Measurements from ENCODE around the gene APOA4. TPM values are rescaled to one million over a fixed set of nuclear protein-coding genes. Genes with fewer than 3 reads are reported as not detected.

APOA4 gene
- total RNA-seq, 2 experiments from 2014 or later = not detected

DNA sequence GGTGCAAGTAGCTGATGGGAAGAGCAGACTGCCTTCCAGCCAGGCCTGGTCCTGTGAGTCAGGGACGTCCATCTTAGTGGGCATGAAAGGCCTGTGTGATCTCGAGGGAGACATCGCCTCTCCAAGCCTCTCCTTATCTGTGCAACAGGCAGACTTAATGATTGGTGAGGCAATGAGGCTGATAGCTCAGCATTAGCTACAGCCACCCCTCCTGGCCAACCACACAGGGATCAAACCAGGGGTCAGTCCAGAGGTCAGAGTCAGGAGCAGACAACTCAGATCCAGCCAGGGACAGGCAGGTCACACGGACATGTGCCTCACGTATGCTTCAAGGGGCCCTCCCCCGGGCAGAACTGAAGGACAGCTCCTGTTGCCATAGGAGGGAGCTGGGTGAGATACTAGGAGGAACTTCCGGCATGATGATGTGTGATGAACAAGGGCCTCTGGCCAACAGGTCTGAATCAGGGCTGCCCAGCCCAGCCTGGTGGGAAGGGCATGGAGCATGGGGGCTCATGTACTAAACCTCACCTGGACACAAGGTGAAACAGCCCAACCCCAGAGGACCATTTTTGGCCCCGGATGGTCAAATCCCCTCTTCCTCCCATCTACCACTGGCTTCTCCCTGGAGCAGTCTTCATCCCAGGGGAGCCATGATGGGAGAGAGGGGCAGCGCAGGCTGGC is 3.8 kb upstream of the APOA4 start:
- intact Hi-C loops (cut with micrococcal nuclease) = no loop called here
- POLR2A ChIA-PET = no interaction called here

DNA sequence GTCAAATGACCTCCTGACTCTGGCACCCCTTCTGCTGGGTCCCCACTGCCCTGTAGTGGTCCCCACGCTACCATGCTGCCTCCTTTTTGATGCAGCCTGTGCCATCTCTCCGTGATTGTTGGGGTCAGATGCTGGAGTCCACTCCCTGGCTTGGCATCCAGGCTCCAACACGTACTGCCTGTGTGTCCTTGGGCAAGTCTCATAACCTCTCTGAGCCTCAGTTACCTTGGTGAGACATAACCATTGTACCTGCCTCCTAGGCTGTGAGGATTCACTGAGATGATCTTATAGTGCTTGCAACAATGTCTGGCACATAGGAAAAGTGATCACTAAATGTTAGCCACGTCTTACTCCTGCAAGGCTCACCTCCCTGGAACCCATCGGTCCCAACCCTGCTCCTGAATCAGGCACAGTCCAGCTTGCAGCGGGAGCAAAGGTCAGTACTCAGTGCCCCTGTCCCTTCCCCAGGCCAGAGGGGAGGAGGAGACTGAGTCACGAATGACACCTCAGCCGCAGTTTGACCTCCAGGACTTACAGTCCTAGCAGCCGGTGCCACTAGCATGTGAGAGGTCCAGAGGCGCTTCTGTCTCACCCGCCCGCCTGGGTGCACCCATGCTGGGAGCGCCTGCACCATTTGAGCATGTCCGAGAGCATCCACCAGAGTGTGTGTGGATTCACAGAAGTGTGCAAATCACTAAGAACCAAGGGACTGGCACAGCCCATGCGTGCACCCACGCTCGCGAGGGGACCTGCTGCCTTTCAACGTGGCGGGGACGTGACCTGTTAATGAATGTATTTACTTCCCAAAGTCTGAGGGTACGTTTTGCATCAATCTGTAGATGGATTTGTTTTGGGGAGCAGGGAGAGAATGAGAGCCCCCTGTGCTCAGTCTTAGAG is 3.0 kb upstream of the APOA4 start:
- POLR2A ChIA-PET = no interaction called here
- CTCF ChIA-PET = interaction anchor here (0.6 to 1.2 kb wide), 4 partner anchors 9 to 93 kb away, joined by 3 to 4 read pairs (median 4); no protein-coding TSS in a partner anchor
- H3K27ac Mint-ChIP-seq = no peak overlapping the region

More for the DNA sequence above, 3.8 kb upstream of the APOA4 start:
- no peaks in the 10 kb centered on the region for H3K27me3 Mint-ChIP-seq
- H3K4me3 Mint-ChIP-seq = no peak overlapping the region
- H3K36me3 Mint-ChIP-seq (ENCODE audit: low read depth) = no peaks in the 10 kb centered on the region
- CTCF ChIA-PET = interaction anchor here (1.0 to 1.2 kb wide), 2 partner anchors 9 to 94 kb away, joined by 3 to 4 read pairs; no protein-coding TSS in a partner anchor
- H3K4me1 Mint-ChIP-seq (ENCODE audit: low read depth) = no peaks in the 10 kb centered on the region
- no peaks in the 10 kb centered on the region for H3K9me3 Mint-ChIP-seq
- TF ChIP-seq, protein P1, sequence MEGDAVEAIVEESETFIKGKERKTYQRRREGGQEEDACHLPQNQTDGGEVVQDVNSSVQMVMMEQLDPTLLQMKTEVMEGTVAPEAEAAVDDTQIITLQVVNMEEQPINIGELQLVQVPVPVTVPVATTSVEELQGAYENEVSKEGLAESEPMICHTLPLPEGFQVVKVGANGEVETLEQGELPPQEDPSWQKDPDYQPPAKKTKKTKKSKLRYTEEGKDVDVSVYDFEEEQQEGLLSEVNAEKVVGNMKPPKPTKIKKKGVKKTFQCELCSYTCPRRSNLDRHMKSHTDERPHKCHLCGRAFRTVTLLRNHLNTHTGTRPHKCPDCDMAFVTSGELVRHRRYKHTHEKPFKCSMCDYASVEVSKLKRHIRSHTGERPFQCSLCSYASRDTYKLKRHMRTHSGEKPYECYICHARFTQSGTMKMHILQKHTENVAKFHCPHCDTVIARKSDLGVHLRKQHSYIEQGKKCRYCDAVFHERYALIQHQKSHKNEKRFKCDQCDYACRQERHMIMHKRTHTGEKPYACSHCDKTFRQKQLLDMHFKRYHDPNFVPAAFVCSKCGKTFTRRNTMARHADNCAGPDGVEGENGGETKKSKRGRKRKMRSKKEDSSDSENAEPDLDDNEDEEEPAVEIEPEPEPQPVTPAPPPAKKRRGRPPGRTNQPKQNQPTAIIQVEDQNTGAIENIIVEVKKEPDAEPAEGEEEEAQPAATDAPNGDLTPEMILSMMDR (IDR thresholded peaks at IDR 0.05) = no peak
- ATAC-seq = no peak
- DNase-seq = no peak
- no peak overlapping the region for H3K27ac Mint-ChIP-seq

DNA sequence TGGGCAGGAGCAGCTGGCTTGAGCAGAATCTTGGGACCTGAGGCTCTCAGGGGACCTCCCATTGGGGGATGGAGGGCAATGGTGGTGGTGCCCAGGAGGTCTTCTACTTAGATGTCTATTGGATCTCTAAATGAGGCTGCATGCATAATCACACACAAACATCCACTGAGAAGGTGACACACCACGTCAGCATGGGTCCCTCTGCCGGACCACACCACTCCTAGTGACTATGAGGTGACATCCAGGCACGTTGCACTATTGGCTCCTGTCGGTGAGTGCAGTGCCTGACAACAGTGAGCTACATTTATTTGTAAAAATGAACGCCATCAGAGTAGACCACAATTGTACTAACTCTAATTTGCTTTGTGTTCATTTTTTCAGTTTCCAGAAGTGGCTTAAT is 2.3 kb upstream of the APOA4 start:
- intact Hi-C loops (cut with micrococcal nuclease) = no loop called here
- ATAC-seq (no peak), DNase-seq (no peak)
- no peaks in the 10 kb centered on the region for H3K4me1 Mint-ChIP-seq (ENCODE audit: low read depth)
- POLR2A ChIA-PET = interaction anchor here (0.6 kb wide), 1 partner anchor 10 kb away, joined by 3 read pairs; no protein-coding TSS in a partner anchor
- TF ChIP-seq, protein P1 (IDR thresholded peaks at IDR 0.05) = no peak
- H3K27ac Mint-ChIP-seq = no peak overlapping the region
- no peaks in the 10 kb centered on the region for H3K36me3 Mint-ChIP-seq (ENCODE audit: low read depth)
- H3K4me3 Mint-ChIP-seq = no peak overlapping the region
- H3K27me3 Mint-ChIP-seq = no peaks in the 10 kb centered on the region
- no peaks in the 10 kb centered on the region for H3K9me3 Mint-ChIP-seq
- CTCF ChIA-PET = interaction anchor here (0.6 to 1.2 kb wide), 2 partner anchors 10 to 83 kb away, joined by 3 to 4 read pairs; no protein-coding TSS in a partner anchor

More for the DNA sequence above, 3.0 kb upstream of the APOA4 start:
- no peak overlapping the region for H3K4me3 Mint-ChIP-seq
- intact Hi-C loops (cut with micrococcal nuclease) = no loop called here
- DNase-seq (no peak), ATAC-seq (no peak)
- H3K27me3 Mint-ChIP-seq = no peaks in the 10 kb centered on the region
- TF ChIP-seq, protein P1 (IDR thresholded peaks at IDR 0.05) = no peak
- H3K4me1 Mint-ChIP-seq (ENCODE audit: low read depth) = no peaks in the 10 kb centered on the region
- no peaks in the 10 kb centered on the region for H3K36me3 Mint-ChIP-seq (ENCODE audit: low read depth)
- no peaks in the 10 kb centered on the region for H3K9me3 Mint-ChIP-seq

DNA sequence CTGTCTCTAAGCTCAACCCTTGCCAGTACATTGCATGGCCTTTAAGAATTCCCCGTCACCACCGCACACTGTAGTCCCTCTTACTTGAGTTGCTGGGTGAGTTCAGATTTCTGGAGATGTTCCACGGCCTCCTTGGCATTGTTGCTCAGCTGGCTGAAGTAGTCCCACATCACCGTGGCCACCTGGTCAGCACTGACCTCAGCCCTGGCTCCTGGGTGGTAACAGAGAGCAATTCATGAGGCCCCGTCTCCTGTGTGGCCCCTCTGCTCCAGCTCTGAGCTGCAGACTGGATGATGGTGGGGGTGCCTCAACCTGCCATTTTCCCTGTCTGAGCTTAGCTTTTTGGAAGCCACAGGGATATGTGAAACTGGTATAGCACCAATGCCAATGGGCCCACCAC is 529 bp downstream of the APOA4 start:
- Mint-ChIP-seq H3K4me3 (no peak overlapping the region), H3K27ac (no peak overlapping the region), H3K4me1 (ENCODE audit: low read depth) (no peaks in the 10 kb centered on the region), H3K27me3 (no peaks in the 10 kb centered on the region), H3K9me3 (no peaks in the 10 kb centered on the region), H3K36me3 (ENCODE audit: low read depth) (no peaks in the 10 kb centered on the region)
- TF ChIP-seq, protein P1 (IDR thresholded peaks at IDR 0.05) = no peak
- POLR2A ChIA-PET = interaction anchor here (1.0 to 1.8 kb wide), 2 partner anchors 8 to 13 kb away, joined by 3 to 4 read pairs; no protein-coding TSS in a partner anchor
- intact Hi-C loops (cut with micrococcal nuclease) = no loop called here
- DNase-seq (no peak), ATAC-seq (no peak)
- CTCF ChIA-PET = interaction anchor here (0.8 to 1.7 kb wide), 4 partner anchors 10 to 90 kb away, joined by 3 to 8 read pairs (median 4); partner anchors contain the start of gene APOA5
